GM21717 (cell line): ENCODE results near the gene SELENOW.
"Not testable (repeated sequence)": the region's sequence is repeated elsewhere in the genome, so short reads cannot be mapped to it uniquely, and the experiment has no call there.

Experiments used
- ATAC-seq: cut with Tn5 transposase; IDR thresholded peaks from one replicate; pipeline ENCODE4 v1.9.1; 2021; ENCODE audit warnings: mild to moderate bottlenecking, moderate library complexity; ENCODE audit not compliant: unreplicated experiment

Gene SELENOW

DNA sequence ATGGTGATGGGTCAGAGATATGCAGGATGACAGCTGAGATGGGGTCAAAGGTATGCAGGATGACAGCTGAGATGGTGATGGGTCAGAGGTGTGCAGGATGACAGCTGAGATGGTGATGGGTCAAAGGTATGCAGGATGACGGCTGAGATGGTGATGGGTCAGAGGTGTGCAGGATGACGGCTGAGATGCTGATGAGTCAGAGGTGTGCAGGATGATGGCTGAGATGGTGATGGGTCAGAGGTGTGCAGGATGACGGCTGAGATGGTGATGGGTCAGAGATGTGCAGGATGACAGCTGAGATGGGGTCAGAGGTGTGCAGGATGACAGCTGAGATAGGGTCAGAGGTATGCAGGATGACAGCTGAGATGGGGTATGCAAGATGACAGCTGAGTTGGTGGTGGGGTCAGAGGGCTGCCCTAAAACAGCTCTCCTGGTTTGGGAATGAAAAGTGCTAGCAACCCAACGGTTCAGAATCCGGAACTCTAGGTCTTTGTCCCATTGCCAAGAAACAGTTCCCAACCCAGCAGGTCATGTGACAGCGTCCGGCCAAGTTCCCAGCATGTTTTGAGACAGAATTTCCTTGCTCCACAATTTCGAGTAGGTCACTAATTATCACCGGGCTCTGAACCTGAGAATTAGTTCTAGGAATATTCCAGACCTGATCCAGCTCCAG is 3.2 kb downstream of the SELENOW start:
- no peak for ATAC-seq

DNA sequence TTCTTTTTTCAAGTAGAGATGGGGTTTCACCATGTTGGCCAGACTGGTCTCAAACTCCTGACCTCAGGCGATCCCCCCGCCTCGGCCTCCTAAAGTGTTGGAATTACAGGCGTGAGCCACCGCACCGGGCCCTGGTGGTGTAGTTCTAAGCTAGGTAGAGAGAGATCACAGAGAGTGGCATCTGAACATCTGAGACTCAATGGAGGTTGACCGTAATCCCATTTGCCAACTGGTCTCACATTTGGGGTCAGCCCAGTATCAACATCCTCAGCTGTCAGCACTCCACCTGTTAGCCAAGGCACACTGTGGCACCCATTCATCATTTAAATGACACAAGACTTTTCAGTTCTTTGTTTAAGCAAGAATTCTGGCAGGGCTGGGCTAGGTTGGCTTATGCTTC is 8.1 kb downstream of the SELENOW start:
- no peak for ATAC-seq

DNA sequence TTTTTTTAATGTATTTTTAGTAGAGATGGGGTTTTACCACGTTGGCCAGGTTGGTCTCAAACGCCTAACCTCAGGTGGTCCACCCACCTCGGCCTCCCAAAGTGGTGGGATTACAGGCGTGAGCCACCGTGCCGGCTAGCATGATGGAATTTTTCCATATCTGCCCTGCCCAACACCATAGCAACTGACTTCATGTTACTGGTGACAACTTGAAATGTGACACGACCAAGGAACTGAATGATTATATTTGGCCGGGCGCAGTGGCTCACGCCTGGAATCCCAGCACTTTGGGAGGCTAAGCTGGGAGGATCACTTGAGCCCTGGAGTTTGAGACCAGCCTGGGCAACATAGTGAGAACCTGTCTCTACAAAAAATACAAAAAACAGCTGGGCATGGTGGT is 8.8 kb downstream of the SELENOW start:
- not testable (repeated sequence) for ATAC-seq

DNA sequence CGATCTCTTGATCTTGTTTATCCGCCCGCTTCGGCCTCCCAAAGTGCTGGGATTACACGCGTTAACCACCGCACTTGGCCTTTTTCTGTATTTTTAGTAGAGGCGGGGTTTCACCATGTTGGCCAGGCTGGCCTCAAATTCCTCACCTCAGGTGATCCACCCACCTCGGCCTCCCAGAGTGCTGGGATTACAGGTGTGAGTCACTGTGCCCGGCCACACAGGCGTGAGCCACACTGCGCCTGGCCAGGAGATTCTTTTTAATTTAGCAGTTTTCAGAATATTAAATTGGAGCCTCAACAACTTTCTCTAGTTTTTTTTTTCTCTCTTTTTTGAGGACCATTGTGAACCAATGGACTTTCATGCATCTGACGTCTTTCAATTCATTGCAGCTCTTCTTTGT is 11.3 kb downstream of the SELENOW start:
- not testable (repeated sequence) for ATAC-seq

DNA sequence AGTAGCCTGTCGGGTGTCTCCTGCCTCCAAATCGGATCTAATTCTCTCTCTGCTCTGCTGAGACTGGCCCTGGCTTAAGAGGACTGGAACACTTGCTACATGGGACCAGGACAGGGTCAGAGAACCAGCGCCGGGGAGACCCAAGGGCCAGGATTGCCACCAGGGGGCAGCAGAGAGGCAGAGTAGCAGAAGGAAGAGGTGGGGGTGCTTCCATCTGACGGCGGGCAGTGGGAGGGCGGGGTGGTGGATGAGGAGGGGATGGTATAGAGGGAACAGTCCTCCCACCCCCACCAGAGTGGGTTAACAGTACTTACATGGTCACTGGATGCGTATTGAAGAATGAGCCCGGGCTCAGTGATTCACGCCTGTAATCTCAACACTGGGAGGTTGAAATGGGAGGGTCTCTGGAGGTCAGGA is 11.9 kb downstream of the SELENOW start:
- no peak for ATAC-seq

DNA sequence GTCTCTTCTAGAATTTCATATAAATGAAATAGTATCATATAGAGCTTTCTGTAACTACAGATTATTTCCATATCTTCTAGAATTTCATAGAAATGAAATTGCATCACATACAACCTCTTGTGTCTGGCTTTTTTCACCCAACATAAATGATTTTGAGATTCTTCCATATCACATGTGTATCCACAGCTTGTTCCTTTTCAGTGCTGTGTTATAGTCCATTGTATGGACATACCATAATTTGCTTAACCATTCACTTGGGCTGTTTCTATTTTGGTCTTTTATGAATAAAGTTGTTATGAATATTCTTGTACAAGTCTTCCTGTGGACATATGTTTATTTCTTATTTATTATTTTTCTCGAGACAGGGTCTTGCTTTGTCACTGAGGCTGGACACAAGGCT is 14.1 kb downstream of the SELENOW start:
- no peak for ATAC-seq

DNA sequence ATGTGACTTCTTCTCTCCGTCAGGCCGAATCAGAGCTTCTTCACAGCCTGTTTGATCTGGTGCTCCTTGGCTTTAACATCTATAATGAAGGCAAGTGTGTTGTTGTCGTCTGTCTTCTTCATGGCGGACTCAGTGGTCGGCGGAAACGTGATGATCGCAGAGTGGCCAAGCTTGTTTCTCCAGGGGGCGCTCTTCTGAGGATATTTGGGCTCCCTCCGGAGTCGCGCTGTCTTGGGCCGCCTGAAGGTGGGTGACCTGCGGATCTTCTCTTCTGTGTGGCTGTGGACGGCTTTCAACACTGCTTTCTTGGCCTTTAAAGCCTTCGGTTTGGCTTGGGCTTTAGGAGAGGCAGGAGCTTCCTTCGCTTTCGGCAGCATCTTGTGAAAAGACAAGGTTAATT is 16.0 kb downstream of the SELENOW start:
- no peak for ATAC-seq

DNA sequence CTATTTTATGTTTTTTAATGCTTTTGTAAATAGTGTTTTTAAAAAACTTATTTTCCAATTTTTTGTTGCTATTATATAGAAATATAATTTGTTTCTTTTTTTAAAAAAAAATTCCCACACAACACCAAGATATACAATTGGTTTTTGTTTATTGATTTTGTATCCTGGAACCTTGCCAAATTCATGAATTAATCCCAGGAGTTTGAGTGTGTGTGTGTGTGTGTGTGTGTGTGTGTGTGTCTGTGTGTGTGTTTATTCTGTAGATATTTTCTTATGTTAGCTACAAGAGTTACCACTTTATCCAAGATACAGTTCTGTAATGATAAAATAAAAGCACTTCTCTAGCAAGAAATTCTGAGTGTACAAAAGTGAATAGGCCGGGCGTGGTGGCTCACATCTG is 18.3 kb downstream of the SELENOW start:
- no peak for ATAC-seq

DNA sequence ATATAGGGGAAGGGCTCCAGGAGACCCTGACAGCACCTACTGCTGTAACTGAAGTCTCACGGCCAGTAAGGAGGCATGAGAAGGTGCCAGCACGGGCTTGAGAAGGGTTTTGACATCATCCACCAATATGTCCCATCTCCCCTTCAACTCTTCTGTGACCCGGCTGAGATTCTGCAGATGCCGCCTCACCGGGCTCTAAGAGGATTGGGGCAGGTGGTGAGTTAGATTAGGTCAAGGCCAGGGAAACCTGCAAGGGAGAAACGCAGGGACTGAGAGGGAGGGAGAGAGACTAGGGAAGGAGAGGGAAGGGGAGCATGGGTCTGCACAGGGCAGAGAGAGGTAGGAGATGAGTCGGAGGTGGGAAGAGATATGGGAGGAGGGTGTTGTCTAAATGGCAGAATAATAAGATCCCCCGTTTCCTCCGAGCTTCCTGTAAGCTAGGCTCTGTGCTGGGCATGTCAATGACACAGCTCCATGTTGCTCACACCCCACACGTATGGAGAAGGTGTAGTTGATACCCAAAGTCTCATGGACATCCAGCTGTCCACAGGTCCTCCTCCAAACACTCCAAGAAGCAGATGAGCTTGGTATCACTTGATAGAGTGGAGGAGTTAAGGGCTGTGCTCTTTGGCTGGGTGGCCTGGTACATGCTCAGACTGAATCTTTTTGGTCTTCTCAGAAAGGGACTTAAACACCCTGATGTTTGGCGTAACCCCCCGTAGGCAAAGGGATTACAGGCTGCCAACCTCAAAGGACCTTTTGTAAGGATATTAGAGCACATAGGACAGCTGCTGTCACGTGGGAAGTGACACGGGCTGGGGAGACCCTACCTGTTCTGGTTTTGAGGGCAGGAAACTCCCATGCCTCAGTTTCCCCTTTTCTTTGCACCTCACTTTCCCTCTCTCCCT is 19.7 kb downstream of the SELENOW start:
- no peak for ATAC-seq

DNA sequence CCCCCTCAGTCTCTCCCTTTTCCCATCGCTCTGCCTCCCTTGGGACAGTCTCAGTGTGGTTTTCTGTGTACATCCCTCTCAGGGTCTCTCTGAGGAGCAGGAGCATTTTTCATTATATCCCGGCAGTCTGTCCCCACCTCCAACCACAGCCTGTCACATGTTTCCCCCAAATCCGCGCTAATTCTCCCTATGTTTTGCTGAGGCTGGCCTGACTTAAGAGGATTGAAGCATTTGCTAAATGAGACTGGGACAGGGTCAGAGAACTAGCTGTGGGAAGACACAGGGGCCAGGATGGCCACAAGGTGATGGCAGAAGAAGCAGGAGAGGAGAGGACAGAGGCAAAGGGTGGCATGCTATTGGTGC is 20.4 kb downstream of the SELENOW start:
- ATAC-seq: no peak

DNA sequence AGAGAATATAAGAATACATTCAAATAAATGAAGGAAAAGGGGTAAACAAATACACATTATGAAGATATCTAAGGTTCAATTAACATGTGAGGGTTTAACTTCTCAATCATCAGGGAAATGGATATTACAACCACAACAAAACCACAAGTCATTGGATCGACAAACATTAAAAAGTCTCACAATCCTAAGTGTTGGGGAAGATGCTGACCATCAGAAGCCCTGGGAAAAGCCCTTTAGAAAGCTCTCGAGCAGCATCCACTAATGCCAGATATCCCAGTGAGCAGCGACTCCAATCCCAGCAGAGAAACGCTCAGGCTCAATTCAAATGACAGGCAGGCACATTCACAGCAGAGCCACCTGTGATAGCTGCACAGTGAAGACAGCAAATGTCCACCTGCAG is 22.8 kb downstream of the SELENOW start:
- no peak for ATAC-seq

DNA sequence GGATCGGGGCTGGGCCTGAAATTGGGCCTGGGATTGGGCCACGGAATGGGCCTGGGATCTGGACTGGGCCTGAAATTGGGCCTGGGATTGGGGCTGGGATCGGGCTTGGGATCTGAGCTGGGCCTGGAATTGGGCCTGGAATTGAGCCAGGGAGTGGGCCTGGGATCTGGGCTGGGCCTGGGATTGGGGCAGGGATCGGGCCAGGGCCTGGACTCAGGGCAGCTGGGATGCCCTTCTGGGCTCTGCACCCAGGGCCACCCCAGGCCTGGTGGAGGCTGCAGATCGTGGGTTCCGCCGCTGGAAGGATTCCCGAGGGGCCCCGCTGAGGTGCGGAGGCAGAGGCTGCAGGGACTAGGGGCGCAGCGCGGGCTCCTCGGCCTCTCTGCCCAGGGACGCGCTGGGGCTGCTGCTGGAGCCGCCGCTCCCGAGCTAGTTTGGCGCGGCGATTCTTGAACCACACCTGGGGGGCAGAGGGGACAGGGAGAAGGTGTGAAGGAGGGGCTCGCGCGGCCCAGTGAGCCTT is 24.1 kb downstream of the SELENOW start:
- ATAC-seq: no peak

DNA sequence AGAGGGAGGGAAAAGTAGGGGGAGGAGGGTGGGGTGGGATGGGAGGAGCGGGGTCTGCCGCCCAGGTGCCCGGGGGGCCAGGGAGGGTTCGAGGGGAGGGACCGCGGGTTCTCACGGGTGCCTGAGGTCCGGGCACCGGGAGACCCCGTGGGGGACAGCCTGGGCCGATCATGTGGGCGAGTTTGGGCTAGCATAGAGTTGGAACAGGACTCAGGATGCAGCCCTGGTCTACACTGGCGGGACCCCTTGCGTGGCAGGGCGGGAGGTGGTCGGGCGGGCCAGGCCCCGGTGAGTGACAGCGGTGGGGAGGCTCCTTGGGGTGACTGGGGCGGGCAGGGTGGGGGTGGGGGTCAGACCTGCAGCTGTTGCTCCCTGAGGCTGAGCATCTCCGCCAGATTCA is 24.6 kb downstream of the SELENOW start:
- ATAC-seq: not testable (repeated sequence)

DNA sequence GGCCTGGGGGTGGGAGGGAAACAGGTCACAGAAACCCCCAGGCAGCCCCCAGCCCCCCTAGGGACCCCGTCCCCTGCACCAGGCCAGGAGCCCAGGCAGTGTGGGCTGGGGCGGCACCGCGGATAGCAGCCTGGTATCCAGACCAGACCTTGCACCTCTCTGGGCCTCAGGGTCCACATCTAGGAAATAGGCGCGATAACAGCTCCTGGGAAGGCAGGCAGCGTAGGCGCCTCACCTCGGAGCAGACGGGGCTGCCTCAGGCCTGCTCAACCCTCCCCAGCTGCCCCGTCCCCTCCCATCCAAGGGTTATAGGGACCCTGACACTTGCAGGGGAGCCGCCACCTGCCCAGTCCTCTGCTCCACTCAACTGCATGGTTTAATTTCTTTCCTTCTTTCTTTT is 25.2 kb downstream of the SELENOW start:
- ATAC-seq: not testable (repeated sequence)

DNA sequence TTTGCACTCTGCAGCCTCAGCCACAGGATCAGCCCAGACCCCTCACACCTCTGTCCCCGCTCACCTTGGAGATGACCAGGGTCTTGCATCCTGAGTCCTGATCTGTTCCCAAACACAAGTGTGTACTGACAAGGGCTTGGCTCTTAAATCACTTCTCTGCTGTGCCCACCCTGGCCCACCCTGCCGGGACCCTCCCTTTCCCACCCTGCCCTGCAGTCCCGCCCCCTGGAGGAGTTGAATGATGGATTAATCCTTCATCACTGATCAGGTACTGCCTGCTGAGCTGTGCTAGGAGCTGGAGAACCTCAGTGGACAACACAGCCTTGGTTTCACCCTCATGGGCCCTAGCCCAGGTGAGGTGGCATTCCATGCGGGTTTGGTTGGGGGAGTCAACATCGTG is 25.9 kb downstream of the SELENOW start, which contains the start of gene TPRX1:
TSS of gene TPRX1 (minus strand) at position 101 of the 400 bp plus-strand sequence. CDS start at position 89, 12 bp downstream.
- ATAC-seq: not testable (repeated sequence)

DNA sequence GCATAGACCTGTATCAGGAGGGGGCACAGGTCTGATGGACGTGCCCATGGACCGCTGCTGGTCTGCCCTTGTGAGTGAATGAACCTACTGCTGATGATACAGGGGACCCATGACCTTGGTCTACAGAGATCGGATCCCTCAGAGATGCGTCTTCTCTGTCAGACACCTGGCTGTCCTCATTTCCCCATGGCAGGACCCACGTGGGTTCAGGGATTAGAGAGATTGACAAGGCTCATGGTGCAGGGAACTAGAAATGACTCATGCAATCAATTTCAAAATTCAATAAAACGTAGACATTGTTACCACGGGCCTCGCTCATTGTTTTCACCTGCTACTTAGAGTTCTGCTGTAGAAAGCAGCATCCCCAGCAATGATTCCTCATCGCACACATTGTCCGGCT is 26.8 kb downstream of the SELENOW start:
- no peak for ATAC-seq

DNA sequence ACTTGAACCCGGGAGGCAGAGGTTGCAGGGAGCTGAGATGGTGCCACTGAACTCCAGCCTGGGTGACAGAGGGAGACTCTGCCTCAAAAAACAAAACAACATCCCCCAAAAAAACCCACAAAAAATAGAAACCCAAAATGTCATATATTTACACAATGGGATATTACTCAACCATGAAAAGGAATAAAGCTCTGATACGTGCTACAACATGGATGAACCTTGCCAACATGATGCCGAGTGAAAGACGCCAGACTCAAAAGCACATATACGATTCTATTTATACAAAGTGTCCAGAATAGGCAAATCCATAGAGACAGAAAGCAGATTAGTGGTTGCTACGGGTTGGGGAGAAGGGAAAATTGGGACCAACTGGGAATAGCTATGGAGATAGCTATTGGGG is 27.9 kb downstream of the SELENOW start:
- no peak for ATAC-seq

DNA sequence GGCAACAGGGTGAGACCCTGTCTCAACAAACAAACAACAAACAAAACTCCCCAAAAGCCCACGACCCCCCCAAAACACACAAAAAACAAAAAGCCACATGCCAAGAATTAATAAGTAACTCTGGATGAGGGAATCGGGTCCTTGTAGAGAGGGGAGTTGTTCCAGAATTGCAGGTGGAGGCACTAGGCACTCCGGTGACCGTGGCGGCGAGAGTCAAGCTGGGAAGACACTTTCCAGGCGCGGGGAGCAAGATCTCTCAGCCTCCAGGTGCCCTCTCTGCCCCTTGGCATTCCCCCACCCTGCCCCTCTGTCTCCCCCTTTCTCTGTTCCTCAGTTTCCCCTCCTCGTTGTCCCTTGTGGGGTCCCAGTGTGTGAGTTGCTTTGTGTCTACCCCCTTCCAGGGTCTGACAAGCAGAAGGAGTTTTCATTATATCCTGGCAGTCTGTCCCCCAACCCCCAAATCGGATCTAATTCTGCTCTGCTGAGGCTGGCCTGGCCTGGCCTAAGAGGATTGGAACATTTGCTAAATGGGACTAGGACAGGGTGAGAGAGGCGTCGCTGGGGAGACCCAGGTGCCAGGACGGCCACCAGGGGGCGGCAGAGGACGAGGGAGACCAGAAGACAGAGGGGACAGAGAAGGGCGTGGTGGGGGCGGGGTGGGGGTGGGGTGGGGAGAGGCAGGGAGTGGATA is 34.9 kb downstream of the SELENOW start:
- no peak for ATAC-seq

DNA sequence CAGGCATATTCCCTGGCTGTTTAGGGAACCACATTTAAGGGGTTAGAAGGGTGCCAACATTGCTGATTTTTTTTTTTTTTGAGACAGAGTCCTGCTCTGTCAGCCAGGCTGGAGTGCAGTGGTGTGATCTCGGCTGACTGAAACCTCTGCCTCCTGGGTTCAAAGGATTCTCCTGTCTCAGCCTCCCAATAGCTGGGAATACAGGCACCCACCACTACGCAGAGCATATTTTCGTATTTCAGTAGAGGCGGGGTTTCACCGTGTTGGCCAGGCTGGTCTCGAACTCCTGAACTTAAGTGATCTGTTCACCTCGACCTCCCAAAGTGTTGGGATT is 35.5 kb downstream of the SELENOW start:
- ATAC-seq: no peak

DNA sequence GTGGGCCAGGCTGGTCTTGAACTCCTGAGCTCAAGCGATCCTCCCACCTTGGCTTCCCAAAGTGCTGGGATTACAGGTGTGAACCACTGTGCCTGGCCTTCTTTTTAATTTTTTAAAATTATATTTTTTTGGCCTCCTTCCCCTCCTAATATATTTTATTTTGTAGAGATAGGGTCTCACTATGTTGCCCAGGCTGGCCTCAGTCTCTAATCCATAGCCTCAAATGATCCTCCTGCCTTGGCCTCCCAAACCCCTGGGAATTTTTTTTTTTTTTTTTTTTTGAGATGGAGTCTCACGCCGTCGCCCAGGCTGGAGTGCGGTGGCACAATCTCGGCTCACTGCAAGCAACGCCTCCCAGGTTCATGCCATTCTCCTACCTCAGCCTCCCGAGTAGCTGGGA is 37.8 kb downstream of the SELENOW start:
- ATAC-seq: not testable (repeated sequence)

DNA sequence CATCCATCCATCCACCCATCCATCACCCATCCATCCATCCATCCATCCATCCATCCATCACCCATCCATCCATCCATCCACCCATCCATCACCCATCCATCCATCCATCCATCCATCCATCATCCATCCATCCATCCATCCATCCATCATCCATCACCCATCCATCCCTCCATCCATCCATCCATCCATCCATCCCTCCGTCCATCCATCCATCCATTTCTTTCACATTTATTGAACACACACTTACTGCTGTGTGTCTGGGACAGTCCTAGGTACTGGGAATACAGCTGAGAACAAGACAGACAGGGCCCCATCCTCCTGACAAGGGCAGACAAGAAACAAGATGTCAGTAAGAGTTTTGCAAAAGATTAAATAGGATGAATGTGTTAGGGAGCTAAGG is 39.7 kb downstream of the SELENOW start:
- ATAC-seq: not testable (repeated sequence)

DNA sequence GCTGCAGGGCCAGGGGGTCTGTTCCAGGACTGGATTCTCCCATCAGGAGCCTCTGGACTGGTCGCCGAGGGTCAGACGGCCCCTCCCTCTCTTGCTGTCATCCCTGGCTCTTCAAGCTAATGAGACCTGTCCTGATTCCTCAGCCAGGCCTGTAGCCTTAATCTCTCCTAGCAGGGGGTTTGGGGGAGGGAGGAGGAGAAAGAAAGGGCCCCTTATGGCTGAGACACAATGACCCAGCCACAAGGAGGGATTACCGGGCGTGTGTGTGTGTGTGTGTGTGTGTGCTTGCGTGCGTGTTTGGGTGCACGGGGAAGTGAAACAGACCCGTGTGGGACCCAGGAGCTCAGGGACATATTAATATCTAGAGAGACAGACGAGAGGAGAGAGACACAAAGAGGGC is 41.4 kb downstream of the SELENOW start:
- ATAC-seq: no peak
